Measurements from ENCODE around the gene ST6GAL1. TPM values are rescaled to one million over a fixed set of nuclear protein-coding genes. Genes with fewer than 3 reads are reported as not detected.

Gene ST6GAL1
- total and polyA plus RNA-seq, 2 of the 8 experiments (the other 6 are each of a cell fraction or from before 2014, with no cell fraction given), result 62.8 to 80.9 TPM

DNA sequence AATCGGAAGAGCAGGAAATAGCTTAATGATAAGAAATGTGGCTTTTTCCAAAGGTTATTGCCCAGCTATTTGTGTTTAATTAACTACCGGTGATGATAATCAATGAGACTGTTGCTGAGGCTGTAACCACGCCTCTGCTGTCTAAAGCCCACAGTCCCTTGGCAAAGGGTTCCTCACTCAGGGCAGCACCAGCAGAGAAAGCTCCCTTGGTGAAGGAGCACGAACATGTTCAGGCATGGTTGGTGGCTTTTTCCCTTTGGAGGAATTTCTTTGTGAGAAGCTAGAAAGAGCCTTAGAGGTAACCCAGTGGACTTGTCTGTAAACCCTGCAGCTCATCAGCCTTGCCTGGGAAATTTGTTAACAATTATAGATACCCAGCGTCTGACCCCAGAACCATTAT lies 7.5 kb upstream of the ST6GAL1 start:
- Histone ChIP-seq H3K4me2 (ENCODE audit: insufficient read depth in 1 of 2, low read depth in 2 of 2, low read length in 2 of 2) (no peak overlapping the region), H3K14ac (ENCODE audit: insufficient read length) (no peak overlapping the region), H2BK120ac (replicated peaks; ENCODE audit: low read depth, low read length) (no peak overlapping the region), H2AFZ (ENCODE audit: low read length) (no peak overlapping the region), H3K18ac (ENCODE audit: extremely low read depth, low read length) (no peak overlapping the region; the same call in 1 of the 2 replicates), H3K9me3 (ENCODE audit: insufficient read depth in 2 of 2, low read depth in 1 of 2, low read length in 1 of 2) (no peaks in the 10 kb centered on the region), H3K79me2 (ENCODE audit: control insufficient read depth in 1 of 2, insufficient read depth in 2 of 2, low read length in 2 of 2) (no peaks in the 10 kb centered on the region), H2BK20ac (ENCODE audit: low read length) (no peak overlapping the region), H3K56ac (replicated peaks; ENCODE audit: insufficient read length, low read depth, low read length) (no peak overlapping the region), H3K23ac (ENCODE audit: insufficient read length) (no peak overlapping the region), H2BK15ac (ENCODE audit: low read length) (0 out of 2 replicates have a peak overlapping the region, but pooled peaks have one; percentile 53), H3K9ac (replicated peaks in 1 of 4; ENCODE audit: extremely low read depth in 1 of 4, low read depth in 3 of 4, low read length in 3 of 4) (no peak overlapping the region), H2AK5ac (ENCODE audit: low read depth, low read length) (no peak overlapping the region), H3K4me3 (ENCODE audit: extremely low read depth in 1 of 4, insufficient read depth in 2 of 4, low read depth in 3 of 4, low read length in 4 of 4) (no peak overlapping the region), H4K20me1 (replicated peaks in 1 of 2; ENCODE audit: control insufficient read depth in 1 of 2, insufficient read depth in 2 of 2, low read length in 2 of 2) (no peaks in the 10 kb centered on the region), H3K79me1 (ENCODE audit: low read depth, low read length) (no peaks in the 10 kb centered on the region), H3K27ac (ENCODE audit: low read depth, low read length) (no peak overlapping the region), H3K4me1 (replicated peaks in 1 of 4; ENCODE audit: control insufficient read depth in 3 of 4, insufficient read depth in 4 of 4, low read length in 3 of 4) (no peaks in the 10 kb centered on the region), H3K4ac (replicated peaks; ENCODE audit: insufficient read length, low read depth, low read length) (no peak overlapping the region), H3K27me3 (replicated peaks in 1 of 4; ENCODE audit: control insufficient read depth in 3 of 4, extremely low read depth in 1 of 4, insufficient read depth in 3 of 4, low read length in 3 of 4) (no peaks in the 10 kb centered on the region), H2BK12ac (ENCODE audit: low read depth, low read length) (no peak overlapping the region), H4K5ac (ENCODE audit: insufficient read length, low read depth, low read length) (no peak overlapping the region), H4K8ac (ENCODE audit: extremely low read depth, insufficient read depth, low read length) (no peak overlapping the region; the same call in 1 of the 2 replicates), H3K36me3 (ENCODE audit: control insufficient read depth in 2 of 4, insufficient read depth in 4 of 4, low read length in 3 of 4) (no peaks in the 10 kb centered on the region), H3K23me2 (ENCODE audit: low read depth, low read length) (no peaks in the 10 kb centered on the region), H2BK5ac (ENCODE audit: low read depth, low read length) (no peak overlapping the region; the same call in 1 of the 2 replicates), H4K91ac (replicated peaks; ENCODE audit: insufficient read length, low read length) (no peak overlapping the region)
- 90% methylated on average over 5 of the region's 5 CpGs; no CpG with 5 or more reads in 1 of the 2 experiments for WGBS, 2 experiments (ENCODE audit: extremely low coverage in 1 of 2, insufficient coverage in 1 of 2, insufficient read length in 1 of 2, insufficient replicate concordance in 2 of 2, low coverage in 1 of 2, low lambda C conversion rate in 2 of 2, missing lambda C conversion rate in 1 of 2)
- CTCF ChIA-PET (ENCODE audit: partially characterized antibody), result interaction anchor here (1.2 to 2.9 kb wide), 2 partner anchors 16 to 73 kb away, joined by 3 to 11 read pairs; no protein-coding TSS in a partner anchor
- FAIRE-seq, result no peak
- no peak for DNase-seq (ENCODE audit: low read depth in 1 of 2, low spot score in 2 of 2)
- POLR2A ChIA-PET (ENCODE audit: partially characterized antibody), result interaction anchor here (1.4 kb wide), 1 partner anchor 139 kb away, joined by 4 read pairs; the partner anchor contains the start of gene EIF4A2
- no peak for TF ChIP-seq POU5F1 (IDR thresholded peaks at IDR 0.05; ENCODE audit: low read depth, low read length)
- TF ChIP-seq CBX5 (IDR thresholded peaks at IDR 0.05; ENCODE audit: low read depth, low read length), result no peak
- TF ChIP-seq RBBP5 (IDR thresholded peaks at IDR 0.05; ENCODE audit: borderline replicate concordance, low read depth, low read length), result no peak
- no peak for TF ChIP-seq SIN3A (conservative IDR thresholded peaks at IDR 0.05 in 1 of 2, IDR thresholded peaks at IDR 0.05 in 1 of 2; ENCODE audit: low read depth in 1 of 2, low read length in 2 of 2)
- TF ChIP-seq SP1 (IDR thresholded peaks at IDR 0.05; ENCODE audit: low read depth, low read length), result no peak

Data from H1 (cell line).